HuH-7.5 (cell line): ENCODE results near the gene KPNA1.
"Not testable (repeated sequence)": the region's sequence is repeated elsewhere in the genome, so short reads cannot be mapped to it uniquely, and the experiment has no call there.

ENCODE experiments used
- DNase-seq: peaks from one replicate; pipeline ENCODE4 v3.0.0; 2011; ENCODE audit warnings: low spot score

Gene KPNA1

GRCh38 chr3:122475316-122475715, 39.4 kb downstream of the KPNA1 start:
- no peak for DNase-seq

- no peak for DNase-seq
Observed at GRCh38 chr3:122469659-122470058, 45.1 kb downstream of the KPNA1 start.

GRCh38 chr3:122468896-122469533, 45.7 kb downstream of the KPNA1 start:
- DNase-seq, result no peak

GRCh38 chr3:122466701-122467240, 48.0 kb downstream of the KPNA1 start:
- no peak for DNase-seq

GRCh38 chr3:122464659-122465058, 50.1 kb downstream of the KPNA1 start:
- no peak for DNase-seq

GRCh38 chr3:122462406-122462805, 52.3 kb downstream of the KPNA1 start:
- no peak for DNase-seq

- no peak for DNase-seq
Observed at GRCh38 chr3:122461806-122462205, 52.9 kb downstream of the KPNA1 start.

GRCh38 chr3:122458992-122459391, 55.7 kb downstream of the KPNA1 start:
- no peak for DNase-seq

GRCh38 chr3:122457706-122458105, 57.0 kb downstream of the KPNA1 start:
- no peak for DNase-seq

GRCh38 chr3:122456074-122456473, 58.7 kb downstream of the KPNA1 start:
- no peak for DNase-seq

GRCh38 chr3:122451371-122451770, 63.4 kb downstream of the KPNA1 start:
- no peak for DNase-seq

- not testable (repeated sequence) for DNase-seq
Observed at GRCh38 chr3:122448218-122448617, 66.5 kb downstream of the KPNA1 start.

GRCh38 chr3:122444491-122444887, 70.2 kb downstream of the KPNA1 start:
- DNase-seq, result not testable (repeated sequence)

GRCh38 chr3:122443762-122444490, 70.8 kb downstream of the KPNA1 start:
- not testable (repeated sequence) for DNase-seq

- DNase-seq, result no peak
Observed at GRCh38 chr3:122443090-122443489, 71.6 kb downstream of the KPNA1 start.

GRCh38 chr3:122435950-122436349, 78.8 kb downstream of the KPNA1 start:
- DNase-seq, result no peak

- DNase-seq, result no peak
Observed at GRCh38 chr3:122430371-122430770, 84.4 kb downstream of the KPNA1 start.

- DNase-seq, result no peak
Observed at GRCh38 chr3:122427857-122428471, 86.8 kb downstream of the KPNA1 start.

GRCh38 chr3:122421836-122422235, 92.9 kb downstream of the KPNA1 start:
- no peak for DNase-seq

GRCh38 chr3:122421101-122421500, 93.6 kb downstream of the KPNA1 start:
- no peak for DNase-seq

GRCh38 chr3:122416966-122417365, 97.8 kb downstream of the KPNA1 start:
- DNase-seq, result no peak

- DNase-seq, result peak; percentile 87
Observed at GRCh38 chr3:122415762-122416654, 98.7 kb downstream of the KPNA1 start, which contains the start of gene WDR5B. WDR5B (minus strand) TSS chr3:122416062; CDS start chr3:122415528, 534 bp downstream.
